Measurements from ENCODE around the gene ZNF616.

GRCh38 chr19:52139252-52140031 is at the start of gene ZNF616:
- TF ChIP-seq POLR2AphosphoS5 (IDR thresholded peaks at IDR 0.05) (peak; percentile 17 to 82 (median 79)), POLR2A (IDR thresholded peaks at IDR 0.05) (peak; percentile 77)
